ENCODE data around the gene RFC1.

- TF ChIP-seq, protein P1, sequence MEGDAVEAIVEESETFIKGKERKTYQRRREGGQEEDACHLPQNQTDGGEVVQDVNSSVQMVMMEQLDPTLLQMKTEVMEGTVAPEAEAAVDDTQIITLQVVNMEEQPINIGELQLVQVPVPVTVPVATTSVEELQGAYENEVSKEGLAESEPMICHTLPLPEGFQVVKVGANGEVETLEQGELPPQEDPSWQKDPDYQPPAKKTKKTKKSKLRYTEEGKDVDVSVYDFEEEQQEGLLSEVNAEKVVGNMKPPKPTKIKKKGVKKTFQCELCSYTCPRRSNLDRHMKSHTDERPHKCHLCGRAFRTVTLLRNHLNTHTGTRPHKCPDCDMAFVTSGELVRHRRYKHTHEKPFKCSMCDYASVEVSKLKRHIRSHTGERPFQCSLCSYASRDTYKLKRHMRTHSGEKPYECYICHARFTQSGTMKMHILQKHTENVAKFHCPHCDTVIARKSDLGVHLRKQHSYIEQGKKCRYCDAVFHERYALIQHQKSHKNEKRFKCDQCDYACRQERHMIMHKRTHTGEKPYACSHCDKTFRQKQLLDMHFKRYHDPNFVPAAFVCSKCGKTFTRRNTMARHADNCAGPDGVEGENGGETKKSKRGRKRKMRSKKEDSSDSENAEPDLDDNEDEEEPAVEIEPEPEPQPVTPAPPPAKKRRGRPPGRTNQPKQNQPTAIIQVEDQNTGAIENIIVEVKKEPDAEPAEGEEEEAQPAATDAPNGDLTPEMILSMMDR (IDR thresholded peaks at IDR 0.05): no peak
- no peak for TF ChIP-seq POLR2A (IDR thresholded peaks at IDR 0.05)
- TF ChIP-seq EP300 (IDR thresholded peaks at IDR 0.05): no peak
These were observed 3.3 kb downstream of the RFC1 start for GRCh38 chr4:39362827-39363226.

All from ovary (tissue), 3 donors.